Dermis microvascular lymphatic vessel endothelial cell (primary cell): ENCODE measurements around the gene EDN3. TPM values are rescaled to one million over a fixed set of nuclear protein-coding genes. Genes with fewer than 3 reads are reported as not detected.
"Not testable (repeated sequence)": the region's sequence is repeated elsewhere in the genome, so short reads cannot be mapped to it uniquely, and the experiment has no call there.

Experiments
- DNase-seq, 2 donors: peaks; one replicate each; pipeline versions ENCODE4 v3.0.0 to v3.0.0-alpha.2; 2010; ENCODE audit warnings: low read depth in 2 of 2
- total RNA-seq: library from RNA; depleted of rRNA; stranded (reverse); fragments of >200 nt; gene quantifications from 2 replicates; pipeline ENCODE4 v1.2.1, GENCODE V29; 2014

Gene EDN3
- total RNA-seq, 1 donor from 2014 or later = not detected

DNA sequence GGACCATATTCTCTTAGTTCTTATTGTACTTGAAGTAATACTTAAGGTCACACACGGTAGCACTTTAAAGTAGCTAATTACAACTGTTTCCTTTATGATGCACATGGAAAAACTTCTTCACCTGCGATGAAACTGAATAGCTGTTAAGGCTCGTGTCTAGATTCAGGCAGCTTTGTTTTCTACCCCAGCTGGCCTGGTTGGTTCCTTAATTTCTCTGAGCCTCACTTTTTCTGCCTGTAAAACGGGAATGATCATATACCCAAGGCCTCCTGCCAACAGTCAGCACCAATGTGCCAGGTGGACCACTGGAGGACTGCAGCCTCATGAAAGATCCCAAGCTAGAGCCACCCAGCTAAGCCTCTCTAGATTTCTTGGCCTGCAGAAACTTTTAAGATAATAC is 35.0 kb downstream of the EDN3 start:
- no peak for DNase-seq

DNA sequence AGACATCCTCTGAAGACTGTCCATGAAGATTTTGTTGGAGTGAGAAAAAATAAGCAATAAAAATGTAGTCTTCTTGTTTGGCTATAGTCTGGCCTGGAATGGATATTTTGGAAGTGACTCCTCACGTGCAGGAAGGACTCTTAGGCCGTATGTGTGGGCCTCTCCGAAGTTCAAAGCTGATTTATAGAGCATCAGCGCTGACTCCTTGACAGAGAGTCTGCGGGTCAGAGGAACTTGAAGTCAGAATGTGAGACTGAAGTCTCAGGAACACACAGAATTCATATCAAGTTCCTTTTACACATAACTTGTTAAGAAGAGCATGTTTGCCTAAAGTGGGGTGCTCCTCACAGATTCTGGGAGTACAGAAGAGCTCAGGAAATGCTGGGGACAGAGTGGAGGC is 36.1 kb downstream of the EDN3 start:
- DNase-seq = no peak

DNA sequence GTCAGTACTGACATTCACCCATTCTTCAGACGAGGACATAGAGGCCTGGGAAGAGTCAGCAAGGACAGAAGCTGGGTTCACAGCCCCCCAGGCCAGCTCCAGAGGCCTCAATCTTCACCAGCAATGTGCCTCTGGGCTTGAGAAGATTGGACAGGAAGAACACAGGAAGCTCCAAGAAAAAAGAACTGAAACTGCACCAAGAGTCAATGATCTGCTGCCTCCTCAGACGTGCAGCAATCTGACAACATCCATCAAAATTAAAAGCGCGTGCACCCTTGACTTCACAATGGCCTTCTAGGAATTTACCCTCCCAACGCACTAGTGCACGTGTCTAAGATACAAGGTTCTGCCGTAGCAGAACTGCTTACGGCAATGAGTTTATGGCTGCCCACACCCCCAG is 38.0 kb downstream of the EDN3 start:
- DNase-seq = not testable (repeated sequence)

- DNase-seq = no peak
Observed at GRCh38 chr20:59340201-59340885, 39.9 kb downstream of the EDN3 start.

GRCh38 chr20:59341285-59342022 is 41.0 kb downstream of the EDN3 start:
- not testable (repeated sequence) for DNase-seq

DNA sequence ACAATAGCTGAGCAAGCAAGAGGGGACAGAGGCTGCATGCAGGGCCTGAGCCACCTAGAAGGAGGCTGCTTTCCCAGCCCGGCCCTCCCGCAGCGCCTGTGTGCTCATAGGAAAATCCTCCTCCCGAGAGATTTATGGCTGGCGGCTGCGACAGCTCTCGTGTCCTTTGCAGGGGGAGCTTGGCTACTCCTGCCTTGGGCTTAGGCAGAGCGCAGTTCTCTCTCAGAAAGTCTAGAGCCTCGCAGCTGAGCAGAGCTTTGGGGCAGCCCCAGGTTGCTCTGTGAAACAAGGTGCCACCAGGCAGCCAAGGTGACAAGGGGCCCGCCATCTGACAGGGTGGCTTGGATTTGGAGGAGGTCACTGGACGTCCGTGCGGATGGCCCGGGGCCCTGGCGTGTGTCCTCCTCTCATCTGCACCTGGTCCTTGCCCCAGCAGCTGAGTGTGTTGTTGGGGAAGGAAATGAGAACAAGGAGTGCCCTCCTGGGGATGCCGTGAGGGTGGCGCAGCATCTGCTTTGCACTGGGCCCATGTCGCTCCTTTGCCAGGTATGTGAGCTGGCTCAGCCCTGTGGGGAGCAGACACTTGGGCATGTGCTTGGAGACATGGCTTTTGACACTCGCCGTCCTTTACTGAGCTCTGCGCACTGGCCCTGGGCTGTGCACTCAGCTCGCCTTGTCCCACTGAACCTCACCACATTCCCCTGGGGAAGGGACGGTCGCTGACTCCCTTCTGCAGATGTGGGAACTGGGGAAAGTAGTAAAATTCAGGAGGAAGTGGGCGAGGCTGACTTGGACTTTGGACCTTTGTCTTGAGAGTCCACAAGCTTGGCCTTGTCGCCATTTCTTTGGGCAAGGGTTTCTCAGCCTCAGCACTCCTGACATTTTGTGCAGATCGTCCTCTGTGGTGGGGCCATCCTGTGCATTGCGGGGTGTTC is 41.9 kb downstream of the EDN3 start:
- DNase-seq = no peak

DNA sequence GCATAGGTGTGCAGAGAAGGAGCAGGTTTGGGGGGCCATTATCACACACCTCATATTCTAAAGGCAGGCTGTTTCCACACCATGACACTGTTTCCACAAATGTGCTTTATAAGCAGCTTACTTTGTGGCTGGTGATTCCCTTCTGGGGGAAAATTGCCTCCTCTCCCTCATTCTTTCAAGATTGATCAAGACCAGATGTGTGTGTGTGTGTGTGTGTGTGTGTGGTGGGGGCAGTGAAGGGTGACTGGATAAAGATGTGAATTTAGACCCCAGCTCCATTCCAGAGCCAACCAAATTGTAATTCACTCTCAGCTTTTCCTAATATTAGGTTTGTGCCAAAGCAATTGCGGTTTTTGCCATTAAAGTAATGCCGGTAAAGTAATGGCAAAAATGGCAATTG is 45.6 kb downstream of the EDN3 start:
- no peak for DNase-seq

GRCh38 chr20:59349277-59349676 is 48.9 kb downstream of the EDN3 start:
- no peak for DNase-seq

DNA sequence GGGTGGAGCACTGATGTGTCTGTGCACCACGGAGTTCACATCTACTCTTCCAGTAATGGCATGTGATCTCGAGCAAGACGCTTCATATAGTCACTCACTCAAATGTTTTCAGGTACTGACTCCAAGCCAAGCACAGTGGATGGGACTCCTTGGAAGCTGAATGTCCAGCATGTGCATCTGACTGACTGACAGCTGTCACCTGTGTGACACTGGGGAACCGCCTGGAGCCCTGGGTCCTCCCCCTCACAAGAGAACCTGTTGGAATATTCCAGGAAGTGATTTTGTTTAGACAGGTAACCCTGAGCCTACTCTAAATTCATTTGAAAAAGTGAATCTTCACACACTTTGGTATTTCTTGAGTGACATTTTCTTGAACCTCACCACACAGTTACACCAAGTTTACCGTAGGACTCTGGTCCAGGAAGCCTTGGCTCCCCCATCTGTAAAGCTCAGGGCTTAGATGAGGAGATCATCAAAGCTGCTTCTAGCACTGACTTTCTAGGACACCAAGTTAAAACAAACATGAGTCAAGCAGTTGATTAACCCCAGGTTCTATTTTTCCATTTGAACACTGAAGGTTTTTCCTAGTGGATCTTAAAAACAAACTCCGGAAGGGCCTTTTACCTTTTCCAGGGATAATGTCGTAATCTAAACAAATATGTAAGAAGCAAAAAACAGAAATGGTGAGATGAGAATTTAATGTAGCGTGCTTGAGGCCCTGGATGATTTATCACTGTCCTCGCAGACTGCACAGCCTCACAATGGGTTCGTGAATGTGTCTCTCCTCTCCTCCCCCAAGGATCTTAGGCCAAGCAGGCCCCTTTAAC is 50.1 kb downstream of the EDN3 start:
- no peak for DNase-seq

GRCh38 chr20:59351157-59352040 is 51.0 kb downstream of the EDN3 start:
- no peak for DNase-seq

GRCh38 chr20:59352541-59352940 is 52.1 kb downstream of the EDN3 start:
- DNase-seq = no peak

GRCh38 chr20:59352990-59353389 is 52.6 kb downstream of the EDN3 start:
- DNase-seq = no peak

- DNase-seq = no peak
Observed at GRCh38 chr20:59354460-59354859, 54.0 kb downstream of the EDN3 start.

DNA sequence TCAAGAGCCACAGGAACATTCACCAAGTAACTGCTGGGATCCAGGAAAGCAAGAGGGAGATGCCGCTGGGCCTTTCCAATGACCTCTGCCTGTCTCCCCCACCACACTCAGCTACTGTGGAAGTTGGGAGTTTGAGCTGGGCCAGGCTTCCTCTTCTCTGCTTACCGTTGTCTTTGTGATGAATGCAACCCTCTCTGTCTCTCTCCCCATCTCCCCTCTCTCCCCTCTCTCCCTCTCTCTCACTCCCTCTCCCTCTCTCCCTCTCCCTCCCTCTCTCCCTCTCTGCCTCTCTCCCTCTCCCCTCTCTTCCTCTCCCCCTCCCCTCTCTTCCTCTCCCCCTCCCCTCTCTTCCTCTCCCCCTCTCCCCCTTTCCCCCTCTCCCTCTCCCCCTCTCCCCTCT is 54.8 kb downstream of the EDN3 start:
- no peak for DNase-seq

DNA sequence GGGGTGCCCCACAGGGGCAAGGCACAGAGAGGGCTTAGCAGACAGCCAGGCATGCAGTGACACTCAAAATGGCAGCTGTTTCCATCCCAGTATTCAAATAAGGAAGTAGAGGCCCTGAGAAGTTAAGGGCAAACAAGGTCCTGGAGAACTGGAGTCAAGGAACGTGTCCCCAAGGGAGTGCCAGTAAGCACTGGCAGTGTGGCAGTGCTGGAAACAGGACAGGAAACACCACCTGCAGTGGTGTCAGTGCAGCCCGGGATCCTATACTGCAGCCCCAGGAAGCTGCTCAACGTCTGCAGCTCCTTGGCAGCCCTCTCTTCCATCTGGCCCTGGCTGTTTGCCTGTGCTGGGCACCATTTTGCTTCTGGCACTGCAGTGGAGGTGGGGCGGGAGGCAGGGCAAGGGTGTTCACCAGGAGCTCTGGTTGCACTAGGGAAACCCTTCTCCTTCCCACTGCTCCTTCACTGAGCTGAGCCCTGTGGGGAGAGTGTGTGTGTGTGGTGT is 56.3 kb downstream of the EDN3 start:
- no peak for DNase-seq

- not testable (repeated sequence) for DNase-seq
Observed at GRCh38 chr20:59358793-59359192, 58.4 kb downstream of the EDN3 start.

GRCh38 chr20:59359906-59360725 is 59.7 kb downstream of the EDN3 start:
- no peak for DNase-seq

DNA sequence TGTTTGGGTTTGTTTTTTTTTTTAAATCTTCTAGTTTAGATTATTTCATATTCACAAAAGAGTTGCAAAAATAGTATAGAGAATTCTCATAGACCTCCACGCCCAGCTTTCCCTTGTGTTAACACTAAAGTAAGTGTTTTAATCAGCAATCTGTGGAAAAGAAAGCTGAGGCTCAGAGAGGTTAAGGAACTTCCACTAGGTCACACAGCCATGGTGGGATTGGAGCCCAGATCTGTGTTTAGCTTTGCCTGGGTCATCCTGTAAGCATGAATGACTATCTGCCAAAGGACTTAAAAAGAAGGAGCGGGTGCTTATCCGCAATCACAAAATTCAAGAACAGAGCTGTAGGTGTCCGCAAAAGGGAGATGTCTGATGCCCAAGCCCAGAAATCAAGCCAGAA is 60.5 kb downstream of the EDN3 start:
- DNase-seq = no peak

DNA sequence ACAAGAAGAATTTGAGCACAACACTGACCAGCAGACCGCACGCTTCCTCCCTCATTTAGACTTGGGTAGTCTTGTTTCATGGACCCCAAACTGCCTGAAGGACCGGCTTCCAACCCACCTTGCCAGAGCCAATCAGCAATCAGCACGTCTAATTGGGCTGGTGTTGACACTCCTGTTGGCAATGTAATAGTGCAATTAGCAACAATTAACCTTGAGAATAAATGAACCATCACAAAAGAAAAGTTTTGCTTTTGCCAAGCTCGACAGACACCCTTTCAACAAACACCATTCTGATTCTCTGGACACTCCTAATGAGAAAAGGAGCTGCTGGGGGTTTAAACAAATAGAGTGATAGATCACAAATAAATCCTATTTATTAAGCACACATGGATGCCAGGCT is 61.0 kb downstream of the EDN3 start:
- DNase-seq = no peak
